PC-9 (cell line): Measurements from ENCODE around the gene PARS2.

Experiments used
- CTCF ChIP-seq: fragments of 200-600 bp; sonication (generic); conservative IDR thresholded peaks from 2 replicates; pipeline ENCODE4 v1.6.1; 2017; ENCODE audit warnings: mixed run types, antibody characterized with exemption, mild to moderate bottlenecking, moderate library complexity
- EZH2 ChIP-seq: fragments of 200-600 bp; sonication (generic); IDR thresholded peaks from 2 replicates; pipeline ENCODE4 v1.8.0; 2017; ENCODE audit warnings: antibody characterized with exemption, low read depth

GRCh38 chr1:54741531-54741930 lies 22.8 kb downstream of the PARS2 start:
- TF ChIP-seq CTCF (no peak), EZH2 (no peak)
